ENCODE results near the gene LIFR. TPM values are rescaled to one million over a fixed set of nuclear protein-coding genes. Genes with fewer than 3 reads are reported as not detected.

LIFR gene
- total and polyA plus RNA-seq, 2 of the 4 experiments (the other 2 are of a cell fraction): 1.9 to 10.4 TPM

- no peak overlapping the region for H3K56ac ChIP-seq (ENCODE audit: extremely low read depth, insufficient read depth, low read length)
- POLR2A ChIA-PET (ENCODE audit: unreplicated experiment): no interaction called here
Observed at GRCh38 chr5:38575476-38575875, 19.0 kb upstream of the LIFR start.

More at GRCh38 chr5:38575476-38575875, 19.0 kb upstream of the LIFR start:
- Histone ChIP-seq H3K9me3 (ENCODE audit: control insufficient read depth, insufficient read depth, low read length) (no peaks in the 10 kb centered on the region), H2AK9ac (replicated peaks; ENCODE audit: low read depth, low read length, poor library complexity) (no peak overlapping the region), H3K4me1 (ENCODE audit: control insufficient read depth, insufficient read depth, low read length) (no peaks in the 10 kb centered on the region), H4K20me1 (ENCODE audit: insufficient read depth, low read length) (no peaks in the 10 kb centered on the region), H3K27me3 (ENCODE audit: control insufficient read depth, insufficient read depth, low read length) (peaks cover 17% of the 10 kb centered on the region), H4K91ac (ENCODE audit: insufficient read depth, low read depth, low read length) (no peak overlapping the region), H4K5ac (ENCODE audit: low read depth, low read length) (no peak overlapping the region), H3K36me3 (ENCODE audit: control insufficient read depth, insufficient read depth, low read length) (no peaks in the 10 kb centered on the region), H3K9me1 (ENCODE audit: insufficient read depth, low read length) (no peaks in the 10 kb centered on the region), H3K27ac (ENCODE audit: insufficient read depth, low read length) (no peak overlapping the region), H3K23ac (ENCODE audit: low read depth, low read length) (no peak overlapping the region), H3K9ac (ENCODE audit: low read depth, low read length) (no peak overlapping the region), H4K8ac (ENCODE audit: low read depth in 2 of 2, low read length in 2 of 2) (no peak overlapping the region), H2BK120ac (ENCODE audit: low read depth, low read length) (no peak overlapping the region), H3K79me1 (ENCODE audit: low read depth in 1 of 2, low read length in 2 of 2) (no peaks in the 10 kb centered on the region), H3K14ac (replicated peaks; ENCODE audit: low read depth, low read length) (no peak overlapping the region), H2BK5ac (ENCODE audit: low read depth, low read length, poor library complexity, severe bottlenecking) (no peak overlapping the region), H2AFZ (replicated peaks; ENCODE audit: low read length, poor library complexity) (no peak overlapping the region), H3K4ac (ENCODE audit: low read depth, low read length) (no peak overlapping the region), H3K18ac (ENCODE audit: low read depth, low read length) (no peak overlapping the region), H3K4me2 (ENCODE audit: low read depth, low read length) (no peak overlapping the region), H2BK15ac (ENCODE audit: low read depth, low read length) (no peak overlapping the region), H2BK20ac (ENCODE audit: low read depth, low read length) (no peak overlapping the region), H2AK5ac (ENCODE audit: low read depth, low read length) (no peak overlapping the region), H3K4me3 (ENCODE audit: insufficient read depth, low read depth, low read length) (no peak overlapping the region)
- ATAC-seq (ENCODE audit: low read depth): no peak
- BruUV-seq (replicated peaks): no TSS peak
- DNase-seq: no peak
- WGBS, 2 experiments (ENCODE audit: extremely low coverage in 2 of 2, insufficient read length in 1 of 2): 100% methylated on average over 1 of the region's 4 CpGs; no CpG with 5 or more reads in 1 of the 2 experiments
- intact Hi-C loops (cut with micrococcal nuclease) (no loop called here), dilution Hi-C loops (cut with HindIII; ENCODE audit: low sequenced_read_pairs, unreplicated experiment) (no loop called here), in situ Hi-C loops (cut with MboI; ENCODE audit: low sequenced_read_pairs) (no loop called here)
- TF ChIP-seq USF2 (IDR thresholded peaks at IDR 0.05; ENCODE audit: low read depth, low read length) (no peak), MAFK (IDR thresholded peaks at IDR 0.05; ENCODE audit: low read depth, low read length) (no peak), CEBPB (IDR thresholded peaks at IDR 0.05; ENCODE audit: low read depth, low read length) (no peak), CTCF (conservative IDR thresholded peaks at IDR 0.05; ENCODE audit: low read depth, low read length) (no peak), RAD21 (IDR thresholded peaks at IDR 0.05; ENCODE audit: low read length) (no peak), BHLHE40 (IDR thresholded peaks at IDR 0.05; ENCODE audit: low read depth, low read length) (no peak), MXI1 (IDR thresholded peaks at IDR 0.05; ENCODE audit: borderline replicate concordance, low read depth, low read length) (no peak), RFX5 (IDR thresholded peaks at IDR 0.05; ENCODE audit: low read depth, low read length) (no peak), MAZ (IDR thresholded peaks at IDR 0.05; ENCODE audit: borderline replicate concordance, low read depth, low read length) (no peak), FOS (IDR thresholded peaks at IDR 0.05; ENCODE audit: low read depth, low read length) (no peak), CHD1 (IDR thresholded peaks at IDR 0.05; ENCODE audit: low read depth, low read length) (no peak), NFE2L2 (IDR thresholded peaks at IDR 0.05; ENCODE audit: low read depth, low read length) (no peak), POLR2A (IDR thresholded peaks at IDR 0.05; ENCODE audit: low read depth, low read length) (no peak), RCOR1 (IDR thresholded peaks at IDR 0.05; ENCODE audit: insufficient replicate concordance, low read length) (no peak)
- TF ChIP-seq, protein P1, sequence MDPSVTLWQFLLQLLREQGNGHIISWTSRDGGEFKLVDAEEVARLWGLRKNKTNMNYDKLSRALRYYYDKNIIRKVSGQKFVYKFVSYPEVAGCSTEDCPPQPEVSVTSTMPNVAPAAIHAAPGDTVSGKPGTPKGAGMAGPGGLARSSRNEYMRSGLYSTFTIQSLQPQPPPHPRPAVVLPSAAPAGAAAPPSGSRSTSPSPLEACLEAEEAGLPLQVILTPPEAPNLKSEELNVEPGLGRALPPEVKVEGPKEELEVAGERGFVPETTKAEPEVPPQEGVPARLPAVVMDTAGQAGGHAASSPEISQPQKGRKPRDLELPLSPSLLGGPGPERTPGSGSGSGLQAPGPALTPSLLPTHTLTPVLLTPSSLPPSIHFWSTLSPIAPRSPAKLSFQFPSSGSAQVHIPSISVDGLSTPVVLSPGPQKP (IDR thresholded peaks at IDR 0.05; ENCODE audit: borderline replicate concordance, low read depth, low read length): no peak
- CTCF ChIA-PET: interaction anchor here (0.6 kb wide), 1 partner anchor 240 kb away, joined by 7 read pairs; no protein-coding TSS in a partner anchor
